HepG2 (cell line): Measurements from ENCODE around the gene TTYH2. TPM values are rescaled to one million over a fixed set of nuclear protein-coding genes. Genes with fewer than 3 reads are reported as not detected.

Experiments used
- ATAC-seq: fragments of 200-7000 bp; cut with Tn5 transposase; 3 replicates; pipeline ENCODE4 v1.9.1; 2020; ENCODE audit warnings: mild to moderate bottlenecking, moderate library complexity
- BruUV-seq: library from RNA; stranded (reverse); fragments of 400-500 nt; replicated peaks from 2 replicates; lab custom pipeline; 2021; lab: Mats Ljungman, UMichigan
- CTCF ChIA-PET: fragments of 300-600 bp; formaldehyde crosslinking; extraction: SDS; loops from one replicate; lab custom pipeline; 2021; ENCODE audit warnings: low total read pairs, inconsistent platforms, low intra/inter-chr PET ratio; lab: Yijun Ruan, JAX
- POLR2A ChIA-PET: fragments of 350-600 bp; sonication (Branson Sonifier 250); formaldehyde crosslinking; loops from one replicate; lab custom pipeline; 2020; ENCODE audit warnings: antibody characterized with exemption, inconsistent platforms; lab: Yijun Ruan, JAX
- DNase-seq: peaks from one replicate; pipeline ENCODE4 v3.0.0-alpha.2; 2015; ENCODE audit warnings: low spot score
- FAIRE-seq: peaks from 3 replicates; lab custom pipeline; 2011; peaks lifted over from hg19 to GRCh38; lab: Jason Lieb, UNC
- H2AFZ ChIP-seq: one replicate; pipeline ENCODE4 v1.6.1; 2011; ENCODE audit warnings: low read length, inconsistent platforms
- H3K27ac ChIP-seq: fragments of 300-600 bp; 3 replicates; pipeline ENCODE4 v1.8.0; 2011; ENCODE audit warnings: mixed run types, mild to moderate bottlenecking, mixed read lengths, low read length, inconsistent platforms; ENCODE audit not compliant: insufficient read depth; ENCODE audit errors: extremely low read length
- H3K27me3 ChIP-seq, 2 experiments: fragments of 200-600 bp in 1 of 2; 2 replicates in 1 of 2; 3 replicates in 1 of 2; pipeline versions ENCODE4 v1.6.0 to v1.8.0; 2011; ENCODE audit warnings: low read length in 2 of 2, mild to moderate bottlenecking in 2 of 2, moderate library complexity in 2 of 2, inconsistent platforms in 1 of 2; ENCODE audit not compliant: insufficient read depth in 2 of 2, control insufficient read depth in 1 of 2
- H3K36me3 ChIP-seq, 2 experiments: fragments of 200-600 bp in 1 of 2; replicated peaks in 1 of 2; 2 replicates in 1 of 2; 3 replicates in 1 of 2; pipeline versions ENCODE4 v1.5.1 to v1.8.0; 2011; ENCODE audit warnings: low read length in 2 of 2, inconsistent platforms in 1 of 2; ENCODE audit not compliant: insufficient read depth in 2 of 2, control insufficient read depth in 1 of 2
- H3K4me1 ChIP-seq: 2 replicates; pipeline ENCODE4 v1.5.1; 2012; ENCODE audit warnings: low read length, inconsistent platforms; ENCODE audit not compliant: insufficient read depth
- H3K4me2 ChIP-seq: 2 replicates; pipeline ENCODE4 v1.6.0; 2011; ENCODE audit warnings: low read depth, low read length, inconsistent platforms
- H3K4me3 ChIP-seq, 3 experiments: fragments of 200-600 bp in 1 of 3; sonication (generic), shearing (Covaris generic) in 1 of 3; replicated peaks in 1 of 3; 2 replicates each; pipeline ENCODE4 v1.5.1; 2011 to 2016; ENCODE audit warnings: low read length in 3 of 3, inconsistent platforms in 2 of 3, low read depth in 2 of 3, mild to moderate bottlenecking in 2 of 3, control low read depth in 1 of 3, mixed read lengths in 1 of 3; ENCODE audit not compliant: insufficient read depth in 1 of 3
- H3K79me2 ChIP-seq: one replicate; pipeline ENCODE4 v1.6.1; 2011; ENCODE audit warnings: low read length, inconsistent platforms; ENCODE audit not compliant: insufficient read depth
- H3K9ac ChIP-seq: 2 replicates; pipeline ENCODE4 v1.6.0; 2011; ENCODE audit warnings: mild to moderate bottlenecking, low read depth, low read length, inconsistent platforms; ENCODE audit not compliant: insufficient read depth
- H3K9me3 ChIP-seq: 2 replicates; pipeline ENCODE4 v1.5.1; 2012; ENCODE audit warnings: mild to moderate bottlenecking, low read length
- H4K20me1 ChIP-seq: 2 replicates; pipeline ENCODE4 v1.6.0; 2011; ENCODE audit warnings: inconsistent platforms, mild to moderate bottlenecking, low read length, moderate library complexity; ENCODE audit not compliant: insufficient read depth
- AKAP8 ChIP-seq: sonication (generic); formaldehyde crosslinking; IDR thresholded peaks from 2 replicates; pipeline ENCODE4 v1.5.1; 2020; ENCODE audit warnings: mild to moderate bottlenecking, missing genetic modification reagents
- CENPX ChIP-seq: sonication (generic); formaldehyde crosslinking; IDR thresholded peaks from 2 replicates; pipeline ENCODE4 v1.9.0; 2021; ENCODE audit warnings: mild to moderate bottlenecking, missing genetic modification reagents, moderate library complexity
- FIP1L1 ChIP-seq: fragments of 200-400 bp; formaldehyde crosslinking; IDR thresholded peaks from 2 replicates; pipeline ENCODE4 v1.6.1; 2018; ENCODE audit warnings: low read depth, mild to moderate bottlenecking, low read length, moderate library complexity, borderline replicate concordance; ENCODE audit not compliant: insufficient read depth
- MZF1 ChIP-seq: sonication (generic); formaldehyde crosslinking; IDR thresholded peaks from 2 replicates; pipeline ENCODE4 v1.8.1; 2023; ENCODE audit warnings: mild to moderate bottlenecking, missing genetic modification reagents, borderline replicate concordance
- ZNF101 ChIP-seq: sonication (generic); formaldehyde crosslinking; IDR thresholded peaks from 2 replicates; pipeline ENCODE4 v1.4.0; 2020; ENCODE audit warnings: mild to moderate bottlenecking, low read depth, missing genetic modification reagents, borderline replicate concordance
- ZNF160 ChIP-seq: sonication (generic); formaldehyde crosslinking; IDR thresholded peaks from 2 replicates; pipeline ENCODE4 v1.8.0; 2022; ENCODE audit warnings: mild to moderate bottlenecking, inconsistent platforms, missing genetic modification reagents
- ZNF557 ChIP-seq: sonication (generic); formaldehyde crosslinking; IDR thresholded peaks from 2 replicates; pipeline ENCODE4 v1.4.0; 2020; ENCODE audit warnings: missing genetic modification reagents
- ZNF878 ChIP-seq: sonication (generic); formaldehyde crosslinking; IDR thresholded peaks from 2 replicates; pipeline ENCODE4 v1.8.1; 2023; ENCODE audit warnings: mild to moderate bottlenecking, missing genetic modification reagents, moderate library complexity
- WGBS: methylation state at CpG from one replicate; pipeline ENCODE4 v1.1.6; 2017; ENCODE audit warnings: low lambda C conversion rate; 5-methylcytosine and 5-hydroxymethylcytosine counted together
- in situ Hi-C: cut with HindIII; loops from 2 replicates; pipeline ENCODE4 v1.10.0; 2017; ENCODE audit warnings: low pct_unique_long_range_greater_than_20kb; ENCODE audit not compliant: extremely low pct_ligation_motif_present
- intact Hi-C: fragments of 100-400 bp; cut with micrococcal nuclease; formaldehyde crosslinking; loops from one replicate; pipeline ENCODE4 v1.10.0; 2022; ENCODE audit not compliant: unreplicated experiment
- polyA plus RNA-seq, 8 experiments: library from polyadenylated mRNA; depleted of rRNA in 3 of 8; stranded (reverse) in 7 of 8; unstranded in 1 of 8; fragments of >200 nt; fragmentation: Illumina TruSeq in 4 of 8; extraction: Trizol in 4 of 8; gene quantifications; 2 replicates each; pipeline versions ENCODE4 v1.2.1 to v1.2.3, GENCODE V29; 2011 to 2016; ENCODE audit warnings: low read depth in 4 of 8, missing spikeins in 1 of 8, mixed read lengths in 1 of 8; ENCODE audit not compliant: insufficient read depth in 1 of 8
- total RNA-seq, 5 experiments: library from RNA; depleted of rRNA; stranded (reverse); fragments of >200 nt; fragmentation: Illumina TruSeq; extraction: Trizol; gene quantifications; 2 replicates each; pipeline ENCODE4 v1.2.3, GENCODE V29; 2016; ENCODE audit warnings: low read depth in 1 of 5
- TF ChIP-seq, protein P1 (sequence below): sonication (generic); formaldehyde crosslinking; IDR thresholded peaks from 2 replicates; pipeline ENCODE4 v1.4.0; 2020; ENCODE audit warnings: mild to moderate bottlenecking, low read depth, missing genetic modification reagents
- TF ChIP-seq, protein P2 (sequence below): sonication (generic); formaldehyde crosslinking; IDR thresholded peaks from 2 replicates; pipeline ENCODE4 v1.4.0; 2020; ENCODE audit warnings: mild to moderate bottlenecking, missing genetic modification reagents
- TF ChIP-seq, protein P3 (sequence below): sonication (generic); formaldehyde crosslinking; IDR thresholded peaks from 2 replicates; pipeline ENCODE4 v1.4.0; 2020; ENCODE audit warnings: missing genetic modification reagents, borderline replicate concordance
- TF ChIP-seq, protein P4 (sequence below): sonication (generic); formaldehyde crosslinking; IDR thresholded peaks from 2 replicates; pipeline ENCODE4 v1.8.1; 2023; ENCODE audit warnings: mild to moderate bottlenecking, inconsistent platforms, moderate library complexity, missing genetic modification reagents, borderline replicate concordance

TTYH2 gene
- total and polyA plus RNA-seq, 2 of the 13 experiments (the other 11 are each of a cell fraction or from before 2014, with no cell fraction given) = 0.77 to 0.96 TPM

DNA sequence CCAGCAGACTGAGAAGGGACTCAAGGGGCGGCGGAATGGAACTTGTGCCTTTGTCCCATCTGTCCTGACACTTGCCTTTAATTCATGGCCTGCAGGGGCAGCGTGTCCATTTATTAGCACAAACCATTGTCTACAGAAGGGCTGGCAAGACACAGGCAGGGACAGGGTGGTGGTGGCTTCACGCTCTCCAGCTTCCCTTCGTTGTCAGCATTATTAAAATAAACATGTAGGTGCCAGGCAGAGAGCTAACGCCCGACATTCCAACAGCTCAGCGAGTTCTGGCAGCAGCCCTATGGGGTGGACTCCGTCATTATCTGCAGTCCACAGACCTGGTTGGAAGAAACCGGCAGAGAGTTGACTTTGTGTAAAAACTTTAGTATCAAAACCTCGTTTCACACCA lies 77.0 kb downstream of the TTYH2 start:
- no TSS peak for BruUV-seq
- Histone ChIP-seq H3K36me3 (no peaks in the 10 kb centered on the region), H4K20me1 (no peaks in the 10 kb centered on the region), H2AFZ (no peak overlapping the region), H3K27ac (no peak overlapping the region), H3K4me2 (no peak overlapping the region), H3K79me2 (no peaks in the 10 kb centered on the region), H3K4me3 (no peak overlapping the region), H3K9ac (no peak overlapping the region), H3K9me3 (no peaks in the 10 kb centered on the region), H3K4me1 (no peaks in the 10 kb centered on the region), H3K27me3 (peaks cover 4 to 25% of the 10 kb centered on the region in 2 experiments; a peak in 3 of 5 replicates)
- intact Hi-C loops (no loop called here), in situ Hi-C loops (no loop called here)
- ChIA-PET CTCF (no interaction called here), POLR2A (no interaction called here)
- no peak for FAIRE-seq
- DNase-seq = no peak
- 38% methylated on average over 11 of the region's 11 CpGs for WGBS
- ATAC-seq = peak; percentile 44; the same call in 2 of the 3 replicates
- TF ChIP-seq, protein P1, sequence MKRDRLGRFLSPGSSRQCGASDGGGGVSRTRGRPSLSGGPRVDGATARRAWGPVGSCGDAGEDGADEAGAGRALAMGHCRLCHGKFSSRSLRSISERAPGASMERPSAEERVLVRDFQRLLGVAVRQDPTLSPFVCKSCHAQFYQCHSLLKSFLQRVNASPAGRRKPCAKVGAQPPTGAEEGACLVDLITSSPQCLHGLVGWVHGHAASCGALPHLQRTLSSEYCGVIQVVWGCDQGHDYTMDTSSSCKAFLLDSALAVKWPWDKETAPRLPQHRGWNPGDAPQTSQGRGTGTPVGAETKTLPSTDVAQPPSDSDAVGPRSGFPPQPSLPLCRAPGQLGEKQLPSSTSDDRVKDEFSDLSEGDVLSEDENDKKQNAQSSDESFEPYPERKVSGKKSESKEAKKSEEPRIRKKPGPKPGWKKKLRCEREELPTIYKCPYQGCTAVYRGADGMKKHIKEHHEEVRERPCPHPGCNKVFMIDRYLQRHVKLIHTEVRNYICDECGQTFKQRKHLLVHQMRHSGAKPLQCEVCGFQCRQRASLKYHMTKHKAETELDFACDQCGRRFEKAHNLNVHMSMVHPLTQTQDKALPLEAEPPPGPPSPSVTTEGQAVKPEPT (CRISPR knock-in tag) = no peak
- TF ChIP-seq ZNF160 (CRISPR knock-in tag) = no peak
- TF ChIP-seq, all 625 proteins: peak for 0

DNA sequence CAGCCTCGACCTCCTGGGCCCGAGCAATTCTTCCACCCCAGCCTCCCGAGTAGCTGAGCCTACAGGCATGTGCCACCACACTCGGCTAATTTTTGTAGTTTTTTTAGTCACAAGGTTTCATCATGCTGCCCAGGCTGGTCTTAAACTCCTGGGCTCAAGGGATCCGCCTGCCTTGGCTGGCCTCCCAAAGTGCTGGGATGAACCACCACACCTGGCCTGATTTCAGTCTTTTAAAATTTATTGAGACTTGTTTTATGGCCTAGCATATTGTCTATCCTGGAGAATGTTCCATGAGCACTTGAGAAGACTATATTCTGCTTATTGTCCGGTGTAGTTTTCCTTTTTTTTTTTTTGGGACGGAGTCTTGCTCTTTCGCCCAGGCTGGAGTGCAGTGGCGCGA lies 79.1 kb downstream of the TTYH2 start:
- Histone ChIP-seq H3K4me3 (no peak overlapping the region), H3K36me3 (no peaks in the 10 kb centered on the region), H3K4me1 (peaks cover 8% of the 10 kb centered on the region; the same call in 1 of the 2 replicates), H3K79me2 (no peaks in the 10 kb centered on the region), H4K20me1 (no peaks in the 10 kb centered on the region), H3K9me3 (no peaks in the 10 kb centered on the region), H3K4me2 (no peak overlapping the region), H3K27ac (no peak overlapping the region), H2AFZ (no peak overlapping the region), H3K27me3 (peaks cover 3 to 21% of the 10 kb centered on the region in 2 experiments; a peak in 3 of 5 replicates), H3K9ac (no peak overlapping the region)
- intact Hi-C loops = no loop called here
- FAIRE-seq (no peak), DNase-seq (no peak), ATAC-seq (no peak)
- ChIA-PET CTCF (no interaction called here), POLR2A (no interaction called here)
- no TSS peak for BruUV-seq
- in situ Hi-C loops = no loop called here
- 53% methylated on average over 10 of the region's 10 CpGs for WGBS
- no peak for TF ChIP-seq CENPX
- no peak for TF ChIP-seq ZNF101
- TF ChIP-seq, protein P2, sequence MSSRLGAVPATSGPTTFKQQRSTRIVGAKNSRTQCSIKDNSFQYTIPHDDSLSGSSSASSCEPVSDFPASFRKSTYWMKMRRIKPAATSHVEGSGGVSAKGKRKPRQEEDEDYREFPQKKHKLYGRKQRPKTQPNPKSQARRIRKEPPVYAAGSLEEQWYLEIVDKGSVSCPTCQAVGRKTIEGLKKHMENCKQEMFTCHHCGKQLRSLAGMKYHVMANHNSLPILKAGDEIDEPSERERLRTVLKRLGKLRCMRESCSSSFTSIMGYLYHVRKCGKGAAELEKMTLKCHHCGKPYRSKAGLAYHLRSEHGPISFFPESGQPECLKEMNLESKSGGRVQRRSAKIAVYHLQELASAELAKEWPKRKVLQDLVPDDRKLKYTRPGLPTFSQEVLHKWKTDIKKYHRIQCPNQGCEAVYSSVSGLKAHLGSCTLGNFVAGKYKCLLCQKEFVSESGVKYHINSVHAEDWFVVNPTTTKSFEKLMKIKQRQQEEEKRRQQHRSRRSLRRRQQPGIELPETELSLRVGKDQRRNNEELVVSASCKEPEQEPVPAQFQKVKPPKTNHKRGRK (CRISPR knock-in tag) = no peak
- no peak for TF ChIP-seq MZF1 (CRISPR knock-in tag)
- TF ChIP-seq, protein P3, sequence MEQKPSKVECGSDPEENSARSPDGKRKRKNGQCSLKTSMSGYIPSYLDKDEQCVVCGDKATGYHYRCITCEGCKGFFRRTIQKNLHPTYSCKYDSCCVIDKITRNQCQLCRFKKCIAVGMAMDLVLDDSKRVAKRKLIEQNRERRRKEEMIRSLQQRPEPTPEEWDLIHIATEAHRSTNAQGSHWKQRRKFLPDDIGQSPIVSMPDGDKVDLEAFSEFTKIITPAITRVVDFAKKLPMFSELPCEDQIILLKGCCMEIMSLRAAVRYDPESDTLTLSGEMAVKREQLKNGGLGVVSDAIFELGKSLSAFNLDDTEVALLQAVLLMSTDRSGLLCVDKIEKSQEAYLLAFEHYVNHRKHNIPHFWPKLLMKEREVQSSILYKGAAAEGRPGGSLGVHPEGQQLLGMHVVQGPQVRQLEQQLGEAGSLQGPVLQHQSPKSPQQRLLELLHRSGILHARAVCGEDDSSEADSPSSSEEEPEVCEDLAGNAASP (CRISPR knock-in tag) = no peak
- TF ChIP-seq ZNF557 (CRISPR knock-in tag) = no peak
- TF ChIP-seq FIP1L1 = no peak
- TF ChIP-seq, protein P4, sequence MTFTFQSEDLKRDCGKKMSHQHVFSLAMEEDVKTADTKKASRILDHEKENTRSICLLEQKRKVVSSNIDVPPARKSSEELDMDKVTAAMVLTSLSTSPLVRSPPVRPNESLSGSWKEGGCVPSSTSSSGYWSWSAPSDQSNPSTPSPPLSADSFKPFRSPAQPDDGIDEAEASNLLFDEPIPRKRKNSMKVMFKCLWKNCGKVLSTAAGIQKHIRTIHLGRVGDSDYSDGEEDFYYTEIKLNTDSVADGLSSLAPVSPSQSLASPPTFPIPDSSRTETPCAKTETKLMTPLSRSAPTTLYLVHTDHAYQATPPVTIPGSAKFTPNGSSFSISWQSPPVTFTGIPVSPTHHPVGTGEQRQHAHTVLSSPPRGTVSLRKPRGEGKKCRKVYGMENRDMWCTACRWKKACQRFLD (CRISPR knock-in tag) = no peak
- no peak for TF ChIP-seq AKAP8 (CRISPR knock-in tag)
- no peak for TF ChIP-seq ZNF878 (CRISPR knock-in tag)
